GM21717 (cell line): ENCODE results near the gene TNPO1.

Experiments used
- ATAC-seq: cut with Tn5 transposase; IDR thresholded peaks from one replicate; pipeline ENCODE4 v1.9.1; 2021; ENCODE audit warnings: mild to moderate bottlenecking, moderate library complexity; ENCODE audit not compliant: unreplicated experiment

The TNPO1 gene

GRCh38 chr5:72817671-72818266 is 1.3 kb downstream of the TNPO1 start:
- no peak for ATAC-seq

GRCh38 chr5:72818866-72819534 is 2.5 kb downstream of the TNPO1 start:
- no peak for ATAC-seq

- ATAC-seq: no peak
These were observed 5.3 kb downstream of the TNPO1 start for GRCh38 chr5:72821776-72822175.

- no peak for ATAC-seq
These were observed 6.5 kb downstream of the TNPO1 start for GRCh38 chr5:72822944-72823343.

GRCh38 chr5:72829707-72830106 is 13.2 kb downstream of the TNPO1 start:
- no peak for ATAC-seq

GRCh38 chr5:72830362-72830761 is 13.9 kb downstream of the TNPO1 start:
- no peak for ATAC-seq

GRCh38 chr5:72831685-72832084 is 15.2 kb downstream of the TNPO1 start:
- ATAC-seq: no peak

GRCh38 chr5:72834924-72835323 is 18.5 kb downstream of the TNPO1 start:
- ATAC-seq: no peak

GRCh38 chr5:72835633-72836032 is 19.2 kb downstream of the TNPO1 start:
- no peak for ATAC-seq

- ATAC-seq: no peak
These were observed 20.3 kb downstream of the TNPO1 start for GRCh38 chr5:72836810-72837209.

GRCh38 chr5:72837524-72838096 is 21.1 kb downstream of the TNPO1 start:
- no peak for ATAC-seq

- ATAC-seq: no peak
These were observed 23.6 kb downstream of the TNPO1 start for GRCh38 chr5:72840041-72840440.

GRCh38 chr5:72841756-72842535 is 25.5 kb downstream of the TNPO1 start:
- no peak for ATAC-seq

GRCh38 chr5:72842816-72843215 is 26.4 kb downstream of the TNPO1 start:
- no peak for ATAC-seq

GRCh38 chr5:72844218-72844603 is 27.8 kb downstream of the TNPO1 start:
- ATAC-seq: no peak

- ATAC-seq: no peak
These were observed 29.4 kb downstream of the TNPO1 start for GRCh38 chr5:72845889-72846288.

GRCh38 chr5:72846483-72846882 is 30.0 kb downstream of the TNPO1 start:
- no peak for ATAC-seq

GRCh38 chr5:72847439-72847838 is 31.0 kb downstream of the TNPO1 start:
- ATAC-seq: no peak

GRCh38 chr5:72847989-72848473 is 31.6 kb downstream of the TNPO1 start:
- peak; percentile 82 for ATAC-seq

- ATAC-seq: peak; percentile 57
These were observed 32.3 kb downstream of the TNPO1 start for GRCh38 chr5:72848474-72849428.
